Uterus (tissue), 4 donors: Measurements from ENCODE around the gene MIPEP. TPM values are rescaled to one million over a fixed set of nuclear protein-coding genes. Genes with fewer than 3 reads are reported as not detected.

ENCODE experiments used
- DNase-seq, 2 donors: peaks; one replicate each; pipeline ENCODE4 v3.0.0-alpha.2; 2019 to 2020
- H3K27ac ChIP-seq, 2 donors: fragments of 200-600 bp; sonication (generic); 1 replicate in 1 of 2; 2 replicates in 1 of 2; pipeline ENCODE4 v1.5.1; 2016 to 2018
- H3K27me3 ChIP-seq, 2 donors: fragments of 200-600 bp; sonication (generic); one replicate each; pipeline ENCODE4 v1.5.1; 2018 to 2019; ENCODE audit warnings: control low read depth in 1 of 2
- H3K36me3 ChIP-seq, 2 donors: fragments of 200-600 bp; sonication (generic); one replicate each; pipeline ENCODE4 v1.5.1; 2019; ENCODE audit warnings: control low read depth in 1 of 2
- H3K4me1 ChIP-seq, 2 donors: fragments of 200-600 bp; sonication (generic); one replicate each; pipeline ENCODE4 v1.5.1; 2018 to 2019; ENCODE audit warnings: control low read depth in 1 of 2
- H3K4me3 ChIP-seq, 2 donors: fragments of 200-600 bp; sonication (generic); 1 replicate in 1 of 2; 2 replicates in 1 of 2; pipeline ENCODE4 v1.5.1; 2018 to 2019; ENCODE audit warnings: mild to moderate bottlenecking in 1 of 2
- H3K9me3 ChIP-seq, 2 donors: fragments of 200-600 bp; sonication (generic); one replicate each; pipeline ENCODE4 v1.5.1; 2019; ENCODE audit warnings: control low read depth in 1 of 2
- CTCF ChIP-seq, 4 experiments: fragments of 200-600 bp in 2 of 4; fragments of 450-650 bp in 2 of 4; sonication (generic) in 2 of 4; IDR thresholded peaks; one replicate each; pipeline ENCODE4 v1.5.1; 2016 to 2019; ENCODE audit warnings: antibody characterized with exemption in 4 of 4, mild to moderate bottlenecking in 2 of 4, moderate library complexity in 1 of 4
- POLR2A ChIP-seq, 2 donors: fragments of 450-650 bp; IDR thresholded peaks; one replicate each; pipeline ENCODE4 v1.6.1; 2016; ENCODE audit warnings: antibody characterized with exemption in 2 of 2, mild to moderate bottlenecking in 1 of 2, moderate library complexity in 1 of 2
- intact Hi-C: fragments of 100-400 bp; cut with DNase I; formaldehyde crosslinking; loops from one replicate; pipeline ENCODE4 v1.15.1; 2023; ENCODE audit warnings: low total_unique reads
- total RNA-seq, 4 donors: library from RNA; depleted of rRNA in 3 of 4; stranded (reverse); fragments of >200 nt in 3 of 4; gene quantifications; one replicate each; pipeline versions ENCODE4 v1.1.0 to v1.2.4, GENCODE V29; 2014 to 2023
- donor health status: DM: yes; HTN: yes; CAD: no.

The MIPEP gene
- total RNA-seq, 4 donors from 2014 or later = 0.77 to 31.5 (median 19.3) TPM

GRCh38 chr13:23703246-23703860 is 185.8 kb downstream of the MIPEP start:
- Histone ChIP-seq H3K27me3 (no peaks in the 10 kb centered on the region), H3K9me3 (no peaks in the 10 kb centered on the region), H3K36me3 (no peaks in the 10 kb centered on the region), H3K27ac (peak overlapping the region; percentile 52 to 71), H3K4me1 (no peaks in the 10 kb centered on the region), H3K4me3 (no peak overlapping the region)
- TF ChIP-seq POLR2A (IDR thresholded peaks at IDR 0.05) (no peak), CTCF (IDR thresholded peaks at IDR 0.05) (no peak)
- DNase-seq = no peak
- intact Hi-C loops = no loop called here

DNA sequence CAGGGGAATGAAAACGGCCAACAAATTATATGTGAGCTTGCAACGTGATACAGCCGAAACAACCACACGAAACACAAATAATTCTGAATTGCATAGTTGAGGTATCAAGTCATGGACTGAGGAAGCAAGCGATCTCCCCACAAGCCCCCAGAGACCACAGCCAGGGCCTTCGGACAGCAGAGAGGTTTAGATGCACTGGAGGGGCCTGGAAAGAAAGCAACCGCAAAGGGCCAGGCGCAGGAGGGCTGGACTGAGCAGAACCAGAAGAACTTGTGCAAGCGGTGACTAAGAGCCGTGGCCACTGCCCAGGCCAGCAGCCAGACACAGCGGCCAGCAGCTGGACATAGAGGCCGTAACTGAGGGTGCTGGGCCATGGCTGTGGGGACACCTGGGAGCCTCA is 187.6 kb downstream of the MIPEP start:
- H3K4me1 ChIP-seq = no peaks in the 10 kb centered on the region
- no peaks in the 10 kb centered on the region for H3K9me3 ChIP-seq
- peak; percentile 89 to 90 for DNase-seq
- intact Hi-C loops = no loop called here
- H3K27me3 ChIP-seq = no peaks in the 10 kb centered on the region
- no peaks in the 10 kb centered on the region for H3K36me3 ChIP-seq
- TF ChIP-seq POLR2A (IDR thresholded peaks at IDR 0.05) (no peak), CTCF (IDR thresholded peaks at IDR 0.05) (no peak)
- peak overlapping the region; percentile 66 to 71 for H3K27ac ChIP-seq
- H3K4me3 ChIP-seq = no peak overlapping the region

GRCh38 chr13:23701186-23701585 is 188.0 kb downstream of the MIPEP start:
- no peaks in the 10 kb centered on the region for H3K27me3 ChIP-seq
- no peaks in the 10 kb centered on the region for H3K4me1 ChIP-seq
- no peaks in the 10 kb centered on the region for H3K36me3 ChIP-seq
- no peaks in the 10 kb centered on the region for H3K9me3 ChIP-seq
- H3K27ac ChIP-seq = peak overlapping the region; percentile 66 to 71
- no peak overlapping the region for H3K4me3 ChIP-seq
- intact Hi-C loops = no loop called here
- TF ChIP-seq CTCF (IDR thresholded peaks at IDR 0.05) (no peak), POLR2A (IDR thresholded peaks at IDR 0.05) (no peak)
- no peak for DNase-seq

DNA sequence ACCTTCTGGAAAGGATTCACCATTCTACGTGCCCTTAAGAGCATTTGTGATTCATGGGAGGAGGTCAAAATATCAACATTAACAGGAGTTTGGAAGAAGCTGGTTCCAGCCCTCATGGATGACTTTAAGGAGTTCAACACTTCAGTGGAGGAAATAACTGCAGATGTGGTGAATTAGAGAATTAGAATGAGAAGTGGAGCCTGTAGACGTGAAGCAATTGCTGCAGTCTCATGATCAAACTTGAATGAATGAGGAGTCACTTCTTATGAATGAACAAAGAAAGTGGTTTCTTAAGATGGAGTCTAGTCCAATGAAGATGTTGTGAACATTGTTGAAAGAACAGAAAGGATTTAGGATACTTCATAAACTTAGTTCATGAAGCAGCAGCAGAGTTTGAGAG is 189.9 kb downstream of the MIPEP start:
- DNase-seq = no peak
- no peaks in the 10 kb centered on the region for H3K9me3 ChIP-seq
- no peak for TF ChIP-seq CTCF (IDR thresholded peaks at IDR 0.05)
- no peak for TF ChIP-seq POLR2A (IDR thresholded peaks at IDR 0.05)
- no peak overlapping the region for H3K27ac ChIP-seq
- H3K4me3 ChIP-seq = no peak overlapping the region
- H3K27me3 ChIP-seq = no peaks in the 10 kb centered on the region
- intact Hi-C loops = no loop called here
- no peaks in the 10 kb centered on the region for H3K36me3 ChIP-seq
- H3K4me1 ChIP-seq = no peaks in the 10 kb centered on the region

DNA sequence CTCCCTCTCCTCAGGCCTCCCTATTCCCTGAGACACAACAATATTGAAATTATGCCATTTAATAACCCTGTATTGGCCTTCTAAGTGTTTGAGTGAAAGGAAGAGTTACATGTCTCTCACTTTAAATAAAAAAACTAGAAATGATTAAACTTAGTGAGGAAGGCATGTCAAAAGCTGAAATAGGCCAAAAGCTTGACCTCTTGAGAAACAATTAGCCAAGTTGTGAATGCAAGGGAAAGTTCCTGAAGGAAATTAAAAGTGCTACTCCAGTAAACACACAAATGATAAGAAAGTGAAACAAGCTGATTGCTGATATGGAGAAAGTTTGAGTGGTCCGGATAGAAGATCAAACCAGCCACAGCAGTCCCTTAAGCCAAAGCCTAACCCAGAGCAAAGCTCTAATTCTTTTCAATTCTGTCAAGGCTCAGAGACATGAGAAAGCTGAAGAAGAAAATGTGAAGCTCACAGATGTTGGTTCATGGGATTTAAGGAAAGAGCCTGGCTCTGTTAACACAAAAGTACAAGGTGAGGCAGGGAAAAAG is 191.4 kb downstream of the MIPEP start:
- H3K27me3 ChIP-seq = no peaks in the 10 kb centered on the region
- H3K4me3 ChIP-seq = no peak overlapping the region
- H3K36me3 ChIP-seq = no peaks in the 10 kb centered on the region
- peak overlapping the region in 1 of 2 donors; percentile 25 for H3K27ac ChIP-seq
- no peak for TF ChIP-seq POLR2A (IDR thresholded peaks at IDR 0.05)
- TF ChIP-seq CTCF (IDR thresholded peaks at IDR 0.05) = no peak
- intact Hi-C loops = no loop called here
- DNase-seq = no peak
- no peaks in the 10 kb centered on the region for H3K4me1 ChIP-seq
- H3K9me3 ChIP-seq = no peaks in the 10 kb centered on the region
